ENCODE data around the gene GMEB1.

GRCh38 chr1:28703629-28704028 is 35.0 kb downstream of the GMEB1 start:
- TF ChIP-seq ZNF274 (IDR thresholded peaks at IDR 0.05; ENCODE audit: low read depth, low read length): no peak
- TF ChIP-seq SUZ12 (IDR thresholded peaks at IDR 0.05; ENCODE audit: extremely low read depth, insufficient read depth, insufficient read length): no peak

All from NT2/D1 (cell line).